Measurements from ENCODE around the gene SCN1B.
"Not testable (repeated sequence)": the region's sequence is repeated elsewhere in the genome, so short reads cannot be mapped to it uniquely, and the experiment has no call there.

SCN1B gene

GRCh38 chr19:35051268-35051667, 21.0 kb downstream of the SCN1B start:
- not testable (repeated sequence) for H3K27ac ChIP-seq (ENCODE audit: low read length); H3K4me3 ChIP-seq (ENCODE audit: low read length); DNase-seq; H3F3A ChIP-seq (ENCODE audit: insufficient read depth, low read length); H2AFZ ChIP-seq (ENCODE audit: low read length); H3K9ac ChIP-seq (ENCODE audit: low read length); H4K20me1 ChIP-seq (ENCODE audit: insufficient read depth, low read length); H3K36me3 ChIP-seq (replicated peaks; ENCODE audit: insufficient read depth, low read length); H3K9me2 ChIP-seq (replicated peaks; ENCODE audit: insufficient read depth, low read length); H3K4me2 ChIP-seq (ENCODE audit: low read depth, low read length); H3K4me1 ChIP-seq (ENCODE audit: low read length); H3K9me3 ChIP-seq (replicated peaks; ENCODE audit: insufficient read depth, low read length); H3K79me2 ChIP-seq (ENCODE audit: low read length)
- H3K27me3 ChIP-seq (replicated peaks; ENCODE audit: insufficient read depth, low read length), result peaks cover 70% of the 10 kb centered on the region

GRCh38 chr19:35051796-35052195, 21.5 kb downstream of the SCN1B start:
- no peaks in the 10 kb centered on the region for H3K9me3 ChIP-seq (replicated peaks; ENCODE audit: insufficient read depth, low read length)
- H3K4me1 ChIP-seq (ENCODE audit: low read length), result no peaks in the 10 kb centered on the region

GRCh38 chr19:35052599-35053190, 22.4 kb downstream of the SCN1B start:
- Histone ChIP-seq H3K36me3 (replicated peaks; ENCODE audit: insufficient read depth, low read length) (no peaks in the 10 kb centered on the region), H3K9ac (ENCODE audit: low read length) (no peak overlapping the region), H2AFZ (ENCODE audit: low read length) (no peak overlapping the region), H3K27me3 (replicated peaks; ENCODE audit: insufficient read depth, low read length) (peaks cover 71% of the 10 kb centered on the region), H3K4me3 (ENCODE audit: low read length) (no peak overlapping the region), H4K20me1 (ENCODE audit: insufficient read depth, low read length) (no peaks in the 10 kb centered on the region), H3K4me2 (ENCODE audit: low read depth, low read length) (no peak overlapping the region), H3K9me3 (replicated peaks; ENCODE audit: insufficient read depth, low read length) (no peaks in the 10 kb centered on the region), H3K79me2 (ENCODE audit: low read length) (no peaks in the 10 kb centered on the region), H3F3A (ENCODE audit: insufficient read depth, low read length) (no peaks in the 10 kb centered on the region), H3K9me2 (replicated peaks; ENCODE audit: insufficient read depth, low read length) (no peaks in the 10 kb centered on the region), H3K4me1 (ENCODE audit: low read length) (no peaks in the 10 kb centered on the region), H3K27ac (ENCODE audit: low read length) (no peak overlapping the region)
- DNase-seq, result no peak
- no peak for TF ChIP-seq CTCF (IDR thresholded peaks at IDR 0.05; ENCODE audit: low read length)
- no peak for TF ChIP-seq EZH2 (optimal IDR thresholded peaks at IDR 0.05; ENCODE audit: low read depth, low read length)
- TF ChIP-seq EZH2phosphoT487 (IDR thresholded peaks at IDR 0.05; ENCODE audit: low read length), result no peak

More at GRCh38 chr19:35051796-35052195, 21.5 kb downstream of the SCN1B start:
- TF ChIP-seq EZH2phosphoT487 (IDR thresholded peaks at IDR 0.05; ENCODE audit: low read length) (no peak), CTCF (IDR thresholded peaks at IDR 0.05; ENCODE audit: low read length) (no peak), EZH2 (optimal IDR thresholded peaks at IDR 0.05; ENCODE audit: low read depth, low read length) (no peak)
- H3K9me2 ChIP-seq (replicated peaks; ENCODE audit: insufficient read depth, low read length), result no peaks in the 10 kb centered on the region
- H4K20me1 ChIP-seq (ENCODE audit: insufficient read depth, low read length), result no peaks in the 10 kb centered on the region
- H3K4me2 ChIP-seq (ENCODE audit: low read depth, low read length), result no peak overlapping the region
- H3F3A ChIP-seq (ENCODE audit: insufficient read depth, low read length), result no peaks in the 10 kb centered on the region
- no peak for DNase-seq
- no peak overlapping the region for H3K27ac ChIP-seq (ENCODE audit: low read length)
- H2AFZ ChIP-seq (ENCODE audit: low read length), result no peak overlapping the region
- no peaks in the 10 kb centered on the region for H3K36me3 ChIP-seq (replicated peaks; ENCODE audit: insufficient read depth, low read length)
- no peak overlapping the region for H3K4me3 ChIP-seq (ENCODE audit: low read length)
- H3K27me3 ChIP-seq (replicated peaks; ENCODE audit: insufficient read depth, low read length), result peaks cover 75% of the 10 kb centered on the region
- H3K79me2 ChIP-seq (ENCODE audit: low read length), result no peaks in the 10 kb centered on the region
- no peak overlapping the region for H3K9ac ChIP-seq (ENCODE audit: low read length)

- Histone ChIP-seq H3K27ac (ENCODE audit: low read length) (no peak overlapping the region), H3K4me2 (ENCODE audit: low read depth, low read length) (no peak overlapping the region), H3K4me1 (ENCODE audit: low read length) (no peaks in the 10 kb centered on the region), H3K4me3 (ENCODE audit: low read length) (no peak overlapping the region), H3K79me2 (ENCODE audit: low read length) (no peaks in the 10 kb centered on the region), H3K9me3 (replicated peaks; ENCODE audit: insufficient read depth, low read length) (no peaks in the 10 kb centered on the region), H3K9ac (ENCODE audit: low read length) (no peak overlapping the region), H4K20me1 (ENCODE audit: insufficient read depth, low read length) (no peaks in the 10 kb centered on the region), H3F3A (ENCODE audit: insufficient read depth, low read length) (no peaks in the 10 kb centered on the region), H2AFZ (ENCODE audit: low read length) (no peak overlapping the region), H3K27me3 (replicated peaks; ENCODE audit: insufficient read depth, low read length) (peaks cover 61% of the 10 kb centered on the region), H3K36me3 (replicated peaks; ENCODE audit: insufficient read depth, low read length) (no peaks in the 10 kb centered on the region), H3K9me2 (replicated peaks; ENCODE audit: insufficient read depth, low read length) (no peaks in the 10 kb centered on the region)
- no peak for DNase-seq
- no peak for TF ChIP-seq CTCF (IDR thresholded peaks at IDR 0.05; ENCODE audit: low read length)
- no peak for TF ChIP-seq EZH2phosphoT487 (IDR thresholded peaks at IDR 0.05; ENCODE audit: low read length)
- TF ChIP-seq EZH2 (optimal IDR thresholded peaks at IDR 0.05; ENCODE audit: low read depth, low read length), result no peak
Measured at GRCh38 chr19:35053667-35054293, 23.5 kb downstream of the SCN1B start.
